A549 (cell line): ENCODE measurements around the gene RMC1.
"Not testable (repeated sequence)": the region's sequence is repeated elsewhere in the genome, so short reads cannot be mapped to it uniquely, and the experiment has no call there.

Experiments
- EHMT2 ChIP-seq: fragments of 200-600 bp; sonication (generic); IDR thresholded peaks from 2 replicates; pipeline ENCODE4 v1.6.1; 2016; ENCODE audit warnings: antibody characterized with exemption, low read depth, mild to moderate bottlenecking, moderate library complexity
- EP300 ChIP-seq, 2 experiments: fragments of >200 bp; sonication (Bioruptor Twin); formaldehyde crosslinking; IDR thresholded peaks; 2 replicates in 1 of 2; 3 replicates in 1 of 2; pipeline ENCODE4 v1.6.1; 2016 to 2017
- PHF8 ChIP-seq: fragments of 200-600 bp; sonication (generic); IDR thresholded peaks from 2 replicates; pipeline ENCODE4 v1.6.1; 2016; ENCODE audit warnings: low read depth, mild to moderate bottlenecking, antibody characterized with exemption, moderate library complexity, borderline replicate concordance
- ZFP36 ChIP-seq: fragments of 450-650 bp; IDR thresholded peaks from 2 replicates; pipeline ENCODE4 v1.6.1; 2014; ENCODE audit warnings: borderline replicate concordance; ENCODE audit not compliant: partially characterized antibody
- TF ChIP-seq, protein P1 (sequence below): fragments of >200 bp; sonication (Bioruptor Twin); formaldehyde crosslinking; IDR thresholded peaks from 3 replicates; pipeline ENCODE4 v1.5.1; 2016

DNA sequence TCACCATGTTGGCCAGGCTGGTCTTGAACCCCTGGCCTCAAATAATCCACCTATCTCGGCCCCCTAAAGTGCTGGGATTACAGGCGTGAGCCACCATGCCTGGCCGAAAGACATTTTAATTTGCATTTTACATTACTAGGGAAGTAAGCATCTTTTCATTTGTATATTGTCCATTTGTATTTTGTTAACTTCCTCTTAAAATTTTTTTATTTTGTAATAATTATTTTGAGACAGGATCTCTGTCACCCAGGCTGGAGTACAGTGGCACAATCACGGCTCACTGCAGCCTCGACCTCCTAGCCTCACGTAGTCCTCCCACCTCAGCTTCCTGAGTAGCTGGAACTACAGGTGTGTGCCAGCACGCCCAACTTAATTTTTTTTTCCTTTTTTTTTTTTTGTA, 8.9 kb downstream of the RMC1 start:
- not testable (repeated sequence) for TF ChIP-seq ZFP36; EP300 (IDR thresholded peaks at IDR 0.05); PHF8; EHMT2
- TF ChIP-seq, protein P1, sequence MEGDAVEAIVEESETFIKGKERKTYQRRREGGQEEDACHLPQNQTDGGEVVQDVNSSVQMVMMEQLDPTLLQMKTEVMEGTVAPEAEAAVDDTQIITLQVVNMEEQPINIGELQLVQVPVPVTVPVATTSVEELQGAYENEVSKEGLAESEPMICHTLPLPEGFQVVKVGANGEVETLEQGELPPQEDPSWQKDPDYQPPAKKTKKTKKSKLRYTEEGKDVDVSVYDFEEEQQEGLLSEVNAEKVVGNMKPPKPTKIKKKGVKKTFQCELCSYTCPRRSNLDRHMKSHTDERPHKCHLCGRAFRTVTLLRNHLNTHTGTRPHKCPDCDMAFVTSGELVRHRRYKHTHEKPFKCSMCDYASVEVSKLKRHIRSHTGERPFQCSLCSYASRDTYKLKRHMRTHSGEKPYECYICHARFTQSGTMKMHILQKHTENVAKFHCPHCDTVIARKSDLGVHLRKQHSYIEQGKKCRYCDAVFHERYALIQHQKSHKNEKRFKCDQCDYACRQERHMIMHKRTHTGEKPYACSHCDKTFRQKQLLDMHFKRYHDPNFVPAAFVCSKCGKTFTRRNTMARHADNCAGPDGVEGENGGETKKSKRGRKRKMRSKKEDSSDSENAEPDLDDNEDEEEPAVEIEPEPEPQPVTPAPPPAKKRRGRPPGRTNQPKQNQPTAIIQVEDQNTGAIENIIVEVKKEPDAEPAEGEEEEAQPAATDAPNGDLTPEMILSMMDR: not testable (repeated sequence)
